UCSD-AML1 (cell line): ENCODE data around the gene CSKMT.
"Not testable (repeated sequence)": the region's sequence is repeated elsewhere in the genome, so short reads cannot be mapped to it uniquely, and the experiment has no call there.

ENCODE experiments used
- DNase-seq: peaks from one replicate; lab custom pipeline; 2025; ENCODE audit not compliant: unreplicated experiment; lab: John Stamatoyannopoulos, UW

CSKMT gene

DNA sequence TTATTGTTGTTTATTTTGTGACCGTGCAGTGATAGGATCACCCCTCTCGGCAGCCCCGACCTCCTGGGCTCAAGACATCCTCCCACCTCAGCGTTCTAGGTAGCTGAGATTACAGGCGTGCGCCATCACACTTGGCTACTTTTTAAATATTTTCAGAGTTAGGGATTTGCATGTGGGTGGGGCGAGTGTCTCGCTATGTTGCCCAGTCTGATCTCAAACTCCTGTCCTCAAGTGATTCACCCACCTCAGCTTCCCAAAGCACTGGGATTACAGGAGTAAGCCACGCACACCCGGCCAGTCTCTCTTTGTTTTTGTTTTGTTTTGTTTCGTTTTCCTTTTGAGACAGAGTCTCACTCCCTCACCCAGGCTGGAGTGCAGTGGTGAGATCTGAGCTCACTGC is 10.8 kb upstream of the CSKMT start:
- no peak for DNase-seq

DNA sequence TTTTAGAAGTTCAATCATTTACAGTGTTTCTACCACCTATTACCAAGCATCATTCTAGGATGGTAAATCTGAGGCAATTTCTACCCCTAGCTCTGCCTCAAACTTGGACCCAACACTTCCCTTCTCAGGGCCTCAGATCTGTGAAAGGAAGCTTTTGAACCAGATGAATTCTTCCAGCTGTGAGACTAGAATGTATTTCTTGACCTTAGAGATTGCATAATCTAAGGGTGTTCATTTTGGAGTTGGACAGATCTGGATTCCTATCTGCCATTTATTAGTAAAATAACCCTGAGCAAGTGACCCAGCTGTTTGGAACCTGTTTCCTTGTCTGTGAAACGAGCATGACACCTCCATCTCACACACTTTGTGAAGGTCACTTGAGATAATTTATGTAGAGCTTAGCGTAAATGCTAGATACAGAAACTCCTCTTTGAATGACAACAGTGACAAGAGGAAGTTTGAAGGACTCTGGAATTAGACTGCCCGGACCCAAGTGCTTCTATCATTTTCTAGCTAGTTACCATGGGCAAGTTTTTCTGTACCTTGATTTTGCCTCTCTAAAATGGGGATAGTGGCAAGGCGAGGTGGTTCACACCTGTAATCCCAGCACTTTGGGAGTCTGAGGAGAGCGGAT is 8.2 kb upstream of the CSKMT start:
- DNase-seq, result no peak

DNA sequence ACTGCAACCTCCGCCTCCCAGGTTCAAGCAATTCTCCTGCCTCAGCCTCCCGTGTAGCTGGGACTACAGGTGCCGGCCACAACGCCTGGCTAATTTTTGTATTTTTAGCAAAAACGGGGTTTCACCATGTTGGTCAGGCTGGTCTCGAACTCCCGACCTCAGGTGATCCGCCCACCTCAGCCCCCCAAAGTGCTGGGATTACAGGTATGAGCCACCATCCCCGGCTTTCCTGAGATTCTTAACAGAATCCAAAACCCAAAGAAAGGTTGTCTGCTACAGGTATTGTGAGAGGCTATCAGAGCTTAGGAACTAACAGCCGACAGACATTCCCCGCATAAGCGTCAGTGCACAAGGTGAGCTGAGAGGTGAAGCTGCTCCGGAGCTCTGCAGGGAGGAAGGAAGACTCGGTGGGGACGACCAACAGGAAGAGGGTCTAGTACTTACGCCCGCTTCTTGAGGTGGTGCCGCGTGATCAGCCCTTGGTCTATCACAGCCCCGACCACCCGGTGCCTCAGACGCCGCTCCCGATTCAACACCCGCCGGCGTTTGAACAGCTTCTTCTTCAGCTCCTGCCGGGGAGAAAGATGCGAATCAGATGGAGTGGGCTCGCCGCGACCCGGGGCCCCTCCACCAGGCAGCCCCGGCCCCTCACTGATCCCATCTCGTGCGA is 572 bp upstream of the CSKMT start:
- DNase-seq, result no peak

DNA sequence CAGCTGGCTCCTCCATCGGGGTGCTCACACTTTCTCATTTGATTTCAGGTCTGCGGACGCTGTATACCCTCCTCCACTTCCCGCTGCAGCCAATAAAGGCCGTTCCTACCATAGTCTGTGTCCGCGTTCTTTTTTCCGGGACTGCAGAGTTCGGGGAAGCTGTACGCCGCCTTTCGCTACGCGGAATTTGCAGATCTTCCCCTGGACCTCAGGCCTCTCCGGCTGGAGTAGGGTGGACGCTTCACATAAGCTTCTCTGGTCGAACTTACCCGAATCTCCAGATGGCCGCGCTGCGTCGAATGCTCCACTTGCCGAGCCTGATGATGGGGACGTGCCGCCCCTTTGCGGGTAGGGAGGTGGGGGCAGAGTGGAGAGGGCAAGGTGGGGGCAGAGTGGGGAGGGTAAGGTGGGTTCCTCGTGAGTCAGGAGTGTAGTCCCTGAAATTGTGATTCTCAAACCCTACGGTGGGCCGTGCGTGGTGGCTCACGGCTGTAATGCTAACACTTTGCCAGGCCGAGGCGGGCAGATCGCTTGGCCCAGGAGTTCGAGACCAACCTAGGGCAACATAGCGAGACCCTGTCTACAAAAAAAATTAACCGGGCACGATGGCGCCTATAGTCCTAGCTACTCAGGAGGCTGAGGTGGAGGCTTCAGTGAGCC is 617 bp downstream of the CSKMT start:
- DNase-seq, result no peak

DNA sequence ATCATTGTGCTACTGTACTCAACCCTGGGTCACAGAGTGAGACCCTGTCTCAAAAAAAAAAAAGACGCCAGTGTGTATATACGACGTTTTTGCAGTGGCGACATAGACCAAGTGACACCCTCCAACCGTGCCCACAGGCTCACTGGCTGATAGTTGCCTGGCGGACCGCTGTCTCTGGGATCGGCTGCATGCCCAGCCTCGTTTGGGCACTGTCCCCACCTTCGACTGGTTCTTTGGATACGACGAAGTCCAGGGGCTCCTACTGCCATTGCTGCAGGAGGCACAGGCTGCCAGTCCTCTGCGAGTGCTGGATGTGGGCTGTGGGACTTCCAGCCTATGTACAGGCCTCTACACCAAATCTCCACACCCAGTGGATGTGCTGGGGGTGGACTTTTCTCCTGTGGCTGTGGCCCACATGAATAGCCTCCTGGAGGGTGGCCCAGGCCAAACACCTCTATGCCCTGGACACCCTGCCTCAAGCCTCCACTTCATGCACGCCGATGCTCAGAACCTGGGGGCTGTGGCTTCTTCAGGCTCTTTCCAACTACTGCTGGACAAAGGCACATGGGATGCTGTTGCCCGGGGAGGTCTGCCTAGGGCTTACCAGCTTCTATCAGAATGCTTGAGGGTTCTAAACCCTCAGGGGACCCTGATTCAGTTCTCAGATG is 1.3 kb downstream of the CSKMT start:
- DNase-seq, result no peak

DNA sequence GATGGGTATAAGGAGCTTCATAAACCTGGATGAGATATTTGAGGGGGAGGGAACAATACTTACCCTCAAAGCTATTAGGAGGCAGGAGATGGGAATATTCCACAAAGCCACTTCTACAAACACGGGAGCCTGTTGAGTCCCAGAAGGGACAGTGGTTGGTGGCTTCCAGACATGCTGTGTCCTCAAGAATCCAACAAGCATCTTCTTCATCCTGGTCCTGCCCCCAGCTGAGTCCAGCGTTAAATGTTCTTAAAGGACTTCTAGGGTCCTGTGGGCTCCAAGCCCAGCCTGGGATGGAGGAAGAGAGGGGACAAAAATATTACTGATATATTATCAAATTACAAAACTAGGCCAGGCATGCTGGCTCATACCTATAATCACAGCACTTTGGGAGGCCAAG is 2.3 kb downstream of the CSKMT start:
- DNase-seq, result no peak

DNA sequence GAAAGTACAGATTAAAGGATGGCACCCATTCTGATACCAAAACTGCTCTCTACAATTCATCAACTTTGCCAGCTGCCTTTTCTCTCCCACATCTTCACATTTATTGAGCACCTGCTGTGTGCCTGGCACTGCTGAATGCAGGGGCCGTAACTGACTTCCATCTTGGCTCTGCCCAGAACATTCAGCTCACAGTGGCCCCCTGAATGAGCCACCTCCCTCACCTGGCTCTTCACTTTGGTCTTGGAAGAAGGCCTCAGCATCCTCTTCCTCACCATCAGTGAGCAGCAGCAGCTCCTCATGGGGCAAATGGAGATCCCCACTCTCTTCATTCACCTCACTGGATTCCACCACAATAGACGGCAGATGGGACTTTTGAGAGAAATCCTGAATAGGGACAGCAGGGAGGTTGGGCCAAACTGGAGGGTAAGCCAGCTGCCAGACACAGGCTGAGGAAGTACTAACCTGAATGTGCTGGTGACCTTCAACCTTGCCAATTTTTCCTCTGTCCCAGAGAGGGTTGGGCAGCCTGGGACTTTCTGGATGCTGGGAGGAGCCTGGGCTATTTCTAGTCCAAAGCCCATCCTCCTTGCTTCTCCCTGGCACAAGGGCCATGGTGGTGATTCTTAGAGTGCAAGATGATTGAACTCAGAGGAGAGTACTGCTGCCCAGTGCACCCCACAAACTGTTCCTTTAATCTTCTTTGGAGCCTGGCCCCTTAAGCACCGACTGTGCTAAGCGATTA is 4.5 kb downstream of the CSKMT start:
- DNase-seq, result no peak

DNA sequence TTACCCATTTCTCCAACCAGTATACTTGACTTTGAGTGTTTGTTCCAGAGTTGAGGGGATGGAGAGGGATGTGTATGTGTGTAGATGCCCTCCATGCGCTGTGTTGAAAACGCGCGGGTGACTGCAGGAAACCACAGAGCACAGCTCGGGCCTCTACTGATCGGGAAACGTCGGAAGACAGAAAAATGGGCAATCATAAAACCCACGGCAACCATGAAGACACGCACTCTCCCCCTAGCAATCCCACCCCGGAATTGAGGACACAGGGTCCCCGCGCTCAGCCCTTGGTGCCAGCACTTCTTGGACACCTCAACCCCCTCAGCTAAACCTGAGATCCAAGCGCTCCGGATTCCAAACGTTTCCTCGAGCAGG is 6.1 kb downstream of the CSKMT start:
- DNase-seq, result no peak

DNA sequence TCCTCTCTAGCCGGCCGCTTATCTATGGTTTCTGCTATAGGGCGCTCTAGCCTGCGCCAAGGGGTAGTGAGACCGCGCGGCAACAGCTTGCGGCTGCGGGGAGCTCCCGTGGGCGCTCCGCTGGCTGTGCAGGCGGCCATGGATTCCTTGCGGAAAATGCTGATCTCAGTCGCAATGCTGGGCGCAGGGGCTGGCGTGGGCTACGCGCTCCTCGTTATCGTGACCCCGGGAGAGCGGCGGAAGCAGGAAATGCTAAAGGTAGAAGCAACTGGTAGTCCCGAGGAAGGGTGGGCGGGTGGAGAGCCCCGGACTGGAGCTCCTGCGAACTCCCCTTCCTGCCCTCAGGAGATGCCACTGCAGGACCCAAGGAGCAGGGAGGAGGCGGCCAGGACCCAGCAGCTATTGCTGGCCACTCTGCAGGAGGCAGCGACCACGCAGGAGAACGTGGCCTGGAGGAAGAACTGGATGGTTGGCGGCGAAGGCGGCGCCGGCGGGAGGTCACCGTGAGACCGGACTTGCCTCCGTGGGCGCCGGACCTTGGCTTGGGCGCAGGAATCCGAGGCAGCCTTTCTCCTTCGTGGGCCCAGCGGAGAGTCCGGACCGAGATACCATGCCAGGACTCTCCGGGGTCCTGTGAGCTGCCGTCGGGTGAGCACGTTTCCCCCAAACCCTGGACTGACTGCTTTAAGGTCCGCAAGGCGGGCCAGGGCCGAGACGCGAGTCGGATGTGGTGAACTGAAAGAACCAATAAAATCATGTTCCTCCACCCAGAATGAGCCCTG is 6.7 kb downstream of the CSKMT start, which contains the start of the genes LBHD1 and UQCC3:
Gene LBHD1 (minus strand): TSS at position 660 of the 782 bp plus-strand sequence. CDS start 2,236 bp downstream, outside the sequence.
Gene UQCC3 (plus strand): TSS at position 66 of the 782 bp plus-strand sequence. CDS start 73 bp downstream, at position 139.
- DNase-seq, result peak; percentile 87

DNA sequence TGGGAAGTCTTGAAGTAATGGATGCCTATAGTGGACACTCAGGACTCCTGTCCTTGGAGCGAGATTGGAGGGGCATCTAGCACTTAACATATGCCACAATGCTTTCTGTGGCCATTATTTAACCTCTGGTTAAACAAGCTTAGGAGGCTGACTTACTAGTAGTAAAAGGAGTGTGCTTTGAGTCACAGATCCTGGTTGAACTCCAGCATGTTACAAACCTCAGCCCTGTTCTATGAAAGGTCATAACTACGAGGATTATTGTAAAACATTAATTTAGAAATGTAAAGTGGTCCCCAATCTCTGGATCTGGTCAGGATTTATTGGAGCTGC is 8.0 kb downstream of the CSKMT start:
- DNase-seq, result no peak

DNA sequence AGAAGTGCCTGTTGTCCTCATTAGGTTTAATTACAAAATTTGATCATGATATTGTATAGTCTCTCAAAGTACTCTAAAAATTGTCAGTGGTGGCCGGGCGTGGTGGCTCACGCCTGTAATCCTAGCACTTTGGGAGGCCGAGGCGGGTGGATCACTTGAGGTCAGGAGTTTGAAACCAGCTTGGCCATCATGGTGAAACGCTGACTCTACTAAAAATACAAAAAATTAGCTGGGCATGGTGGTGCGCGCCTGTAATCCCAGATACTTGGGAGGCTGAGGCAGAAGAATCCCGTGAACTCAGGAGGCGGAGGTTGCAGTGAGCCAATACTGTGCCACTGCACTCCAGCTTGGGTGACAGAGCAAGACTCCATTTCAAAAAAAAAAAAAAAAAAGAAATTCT is 10.3 kb downstream of the CSKMT start:
- not testable (repeated sequence) for DNase-seq

DNA sequence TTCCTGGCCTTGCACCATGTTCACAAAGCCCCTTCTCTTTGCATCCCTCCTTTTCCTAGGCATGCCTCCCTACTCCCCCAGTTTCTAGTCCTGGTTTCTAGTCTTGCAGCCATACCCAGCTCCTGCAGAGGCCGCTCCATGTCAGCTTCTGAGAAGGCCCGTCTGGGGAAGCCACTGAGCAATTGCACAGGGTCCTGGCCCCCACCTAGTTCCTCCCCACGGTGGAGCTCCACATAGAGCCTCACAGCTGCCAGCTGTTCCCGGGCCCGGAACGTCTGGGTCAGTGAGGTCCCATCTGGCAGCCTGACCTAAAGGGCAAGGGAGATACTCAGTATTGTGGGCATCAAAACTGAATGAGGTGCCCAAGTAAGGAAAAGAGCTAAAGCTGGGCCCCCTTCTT is 11.6 kb downstream of the CSKMT start:
- no peak for DNase-seq

DNA sequence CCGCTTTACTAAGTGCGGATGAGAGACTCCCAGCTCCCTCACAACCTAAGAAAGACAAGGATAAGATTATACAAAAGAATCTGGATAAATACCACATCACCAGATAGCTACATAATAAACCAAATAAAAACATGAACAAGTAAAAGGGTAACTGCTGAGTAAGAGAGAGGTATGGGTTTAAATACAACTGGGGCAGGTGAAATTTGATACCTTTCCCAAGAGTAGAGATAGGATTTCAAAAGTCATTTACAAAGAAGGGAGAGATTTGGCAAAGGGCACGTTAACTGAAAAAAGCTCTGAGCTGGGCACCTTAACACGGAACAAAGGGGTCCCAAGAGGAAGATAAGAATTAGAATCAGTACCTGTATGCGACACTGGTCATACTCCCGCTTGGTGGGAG is 12.0 kb downstream of the CSKMT start:
- DNase-seq, result no peak

DNA sequence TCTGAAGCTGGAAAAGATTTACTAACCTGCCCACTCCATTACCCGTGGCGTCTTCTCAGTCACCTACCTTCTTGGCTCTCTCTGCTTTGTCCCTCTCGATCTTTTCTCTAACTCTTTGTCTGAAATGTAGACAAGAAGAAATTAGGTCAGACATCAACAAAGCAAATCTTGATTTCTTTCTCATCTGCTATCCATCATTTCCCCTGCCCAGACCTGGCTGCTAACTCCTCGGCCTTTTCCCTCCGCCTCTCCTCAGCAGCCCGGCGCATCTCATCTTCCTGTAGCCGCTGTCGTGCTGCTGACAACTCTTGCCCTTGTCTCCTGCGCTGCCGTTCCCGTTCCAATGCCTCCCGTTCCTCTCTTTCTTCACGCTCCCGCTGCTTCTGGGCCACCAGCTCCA is 12.6 kb downstream of the CSKMT start:
- no peak for DNase-seq

DNA sequence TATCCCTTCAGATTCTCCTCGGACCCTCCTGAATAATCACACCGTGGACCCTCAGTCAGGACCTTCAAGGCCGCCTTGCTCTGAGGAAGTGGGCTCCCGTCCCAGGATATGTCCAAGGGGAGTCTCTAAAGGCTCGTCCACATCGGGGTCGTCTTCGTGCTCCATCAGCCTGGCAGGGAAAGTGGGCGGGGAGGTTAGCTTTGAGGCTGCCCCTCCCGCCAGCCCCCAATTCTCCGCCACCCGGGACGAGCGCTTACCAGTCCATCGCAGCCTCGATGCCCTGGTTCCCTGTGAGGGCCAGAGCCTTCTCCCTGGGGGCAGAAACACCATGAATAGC is 13.3 kb downstream of the CSKMT start:
- no peak for DNase-seq

DNA sequence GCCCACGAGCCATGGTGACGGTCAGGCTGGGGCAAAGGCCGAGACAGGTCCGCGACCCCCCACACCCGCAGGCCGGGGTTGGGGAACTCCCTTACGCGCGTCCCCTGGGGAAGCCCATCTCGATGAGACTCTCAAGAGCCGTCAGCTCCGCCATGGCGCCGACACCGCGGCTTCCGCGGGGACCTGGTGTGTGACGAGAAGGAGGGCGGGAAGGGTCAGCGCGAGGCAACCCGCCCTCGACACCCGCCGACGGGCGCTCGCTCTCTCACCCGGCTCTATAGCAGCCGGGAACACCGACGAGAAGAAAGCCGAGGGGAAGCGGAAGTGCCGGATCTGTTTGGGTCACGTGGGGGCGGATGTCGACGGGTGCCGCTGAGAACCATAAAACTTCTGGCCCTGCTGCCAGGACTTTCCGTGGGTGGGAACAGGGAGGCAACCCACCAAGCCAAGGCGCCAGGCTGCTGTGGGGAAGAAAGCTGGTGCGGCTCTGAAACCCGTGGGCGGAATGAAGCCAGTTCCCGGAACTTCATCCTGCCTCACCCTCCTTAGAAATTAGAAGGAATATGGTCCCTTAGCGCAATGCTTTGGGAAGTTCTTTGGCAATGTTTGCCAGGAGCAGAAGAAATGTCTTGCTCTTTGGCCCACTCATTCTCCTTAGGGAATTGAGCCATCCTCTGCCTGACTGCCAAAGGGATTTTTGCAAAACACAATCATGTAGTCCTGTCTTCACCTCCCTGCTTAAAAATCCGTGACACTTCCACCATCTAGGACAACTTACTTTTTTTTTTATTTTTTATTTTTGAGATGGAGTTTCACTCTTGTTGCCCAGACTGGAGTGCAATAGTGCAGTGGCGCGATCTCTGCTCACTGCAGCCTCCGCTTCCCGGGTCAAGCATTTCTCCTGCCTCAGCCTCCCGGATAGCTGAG is 13.9 kb downstream of the CSKMT start, which contains the start of gene UBXN1:
Gene UBXN1 (minus strand): TSS at position 304 of the 927 bp plus-strand sequence. CDS start 150 bp downstream, at position 154.
- peak; percentile 83 for DNase-seq

DNA sequence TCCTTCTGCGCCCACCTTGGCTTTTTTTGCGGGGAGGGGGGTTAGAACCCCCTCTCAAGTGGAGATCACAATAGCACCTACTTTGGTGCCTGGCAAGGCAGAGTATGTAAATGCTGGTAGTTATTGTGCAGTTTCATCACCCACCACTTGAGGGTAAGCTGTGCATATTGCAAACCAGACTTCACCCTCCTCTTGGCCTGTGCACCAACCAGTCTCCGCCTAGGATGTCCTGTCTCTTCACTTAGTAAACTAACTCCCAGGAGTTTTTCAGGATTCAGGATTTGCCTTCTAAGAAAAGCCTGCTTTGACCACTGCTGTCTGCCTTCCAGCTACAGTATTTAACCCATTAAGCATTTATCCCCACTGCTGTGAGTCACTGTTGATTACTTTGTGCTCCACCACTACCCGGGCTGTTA is 15.7 kb downstream of the CSKMT start:
- peak; percentile 37 for DNase-seq

DNA sequence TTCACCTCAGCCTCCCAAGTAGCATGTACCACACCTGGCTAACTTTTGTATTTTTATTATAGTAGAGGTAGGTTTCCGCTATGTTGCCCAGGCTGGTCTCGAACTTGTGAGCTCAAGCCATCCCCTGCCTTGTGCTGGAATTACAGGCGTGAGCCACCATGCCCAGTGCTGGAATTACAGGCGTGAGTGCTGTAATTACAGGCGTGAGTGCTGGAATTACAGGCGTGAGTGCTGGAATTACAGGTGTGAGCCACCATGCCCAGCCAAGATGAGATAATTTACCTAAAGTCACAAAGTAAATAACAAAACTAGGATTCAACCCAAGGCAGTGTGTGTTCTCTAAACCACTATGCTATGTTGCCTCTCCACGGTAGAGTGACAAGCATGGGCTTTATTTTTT is 17.4 kb downstream of the CSKMT start:
- no peak for DNase-seq
